COLO829 (cell line): ENCODE measurements around the gene ENO3.
"Not testable (repeated sequence)": the region's sequence is repeated elsewhere in the genome, so short reads cannot be mapped to it uniquely, and the experiment has no call there.

ENCODE experiments used
- DNase-seq: peaks from one replicate; pipeline ENCODE4 v3.0.0; 2012; ENCODE audit warnings: low spot score

Gene ENO3

DNA sequence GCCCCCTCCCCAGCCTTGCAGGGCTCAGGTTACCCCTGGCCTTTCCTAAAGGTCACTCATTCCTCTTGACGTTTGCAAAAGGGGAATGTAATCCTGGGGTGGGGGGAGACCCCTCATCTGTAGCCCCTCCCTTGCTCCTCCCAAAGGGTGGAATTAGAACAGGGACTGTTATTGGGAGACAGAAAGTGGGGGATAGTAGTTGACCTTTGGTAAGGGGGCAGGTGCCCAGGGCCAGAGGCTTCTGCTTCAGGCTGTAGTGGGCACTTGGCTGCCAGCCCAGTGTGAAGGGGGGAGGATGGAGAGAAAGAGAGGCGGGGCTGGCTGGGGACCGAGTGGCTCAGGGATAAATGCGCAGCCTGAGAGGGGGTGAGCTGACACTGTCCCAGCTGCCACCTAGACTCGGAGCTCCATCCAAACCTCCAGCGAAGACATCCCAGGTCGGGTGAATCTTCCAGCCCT, at the start of gene ENO3:
Gene ENO3 (plus strand): TSS at position 374 of the 459 bp plus-strand sequence. CDS start 711 bp downstream, outside the sequence.
- DNase-seq: no peak

DNA sequence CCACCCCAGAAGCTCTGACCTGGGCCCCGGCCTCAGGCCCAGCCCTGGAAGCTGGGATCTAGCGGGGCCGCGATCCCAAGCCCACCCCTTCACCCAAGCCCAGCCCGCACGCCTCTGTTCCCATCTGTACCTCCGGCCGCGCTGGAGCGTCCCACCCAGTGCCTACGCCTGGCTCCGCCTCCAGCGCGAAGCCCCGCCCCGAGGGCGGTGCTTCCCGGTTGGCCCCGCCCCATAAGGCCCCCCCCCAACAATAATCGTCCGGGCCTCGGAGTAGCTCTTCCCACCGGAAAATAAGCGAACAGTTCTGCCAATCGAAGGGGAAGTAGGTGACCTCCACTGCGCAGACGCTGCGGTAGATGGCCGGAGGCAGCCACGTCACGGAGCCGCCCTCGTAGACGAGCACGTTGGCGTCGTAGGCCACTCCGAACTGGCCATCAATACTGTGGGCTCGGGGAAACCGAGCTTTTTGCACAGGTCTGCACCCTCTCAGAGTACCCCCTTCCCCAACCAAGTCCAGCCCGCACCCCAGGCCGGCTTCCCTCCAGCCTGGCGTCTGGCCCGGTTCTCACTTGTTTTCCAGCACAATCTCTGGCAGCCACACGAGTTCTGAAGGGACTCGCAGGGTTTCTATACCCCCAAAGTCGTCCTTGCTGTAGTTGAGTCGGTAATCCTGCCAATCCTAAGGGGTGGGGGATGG, 49.1 kb upstream of the ENO3 start:
- DNase-seq: peak; percentile 53

DNA sequence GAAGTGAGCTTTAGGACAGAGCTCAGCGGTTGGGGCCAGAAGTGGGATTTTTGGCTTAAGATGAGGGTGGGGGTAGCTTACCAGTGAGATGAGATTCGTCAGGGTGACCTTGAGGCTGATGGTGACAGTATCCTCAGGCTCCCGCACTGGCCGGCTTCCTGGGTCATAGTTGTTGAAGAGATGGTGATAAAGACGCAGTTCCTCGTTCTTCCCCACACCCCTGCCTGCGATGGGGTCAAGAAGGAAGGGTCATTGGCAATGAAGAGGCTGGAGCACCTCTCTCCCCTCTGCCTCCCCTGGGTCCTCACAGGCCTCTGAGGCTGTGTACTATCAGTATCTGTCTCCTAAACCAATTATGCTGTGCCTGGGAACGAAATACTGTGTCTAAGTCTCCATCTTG, 48.4 kb upstream of the ENO3 start:
- DNase-seq: no peak

DNA sequence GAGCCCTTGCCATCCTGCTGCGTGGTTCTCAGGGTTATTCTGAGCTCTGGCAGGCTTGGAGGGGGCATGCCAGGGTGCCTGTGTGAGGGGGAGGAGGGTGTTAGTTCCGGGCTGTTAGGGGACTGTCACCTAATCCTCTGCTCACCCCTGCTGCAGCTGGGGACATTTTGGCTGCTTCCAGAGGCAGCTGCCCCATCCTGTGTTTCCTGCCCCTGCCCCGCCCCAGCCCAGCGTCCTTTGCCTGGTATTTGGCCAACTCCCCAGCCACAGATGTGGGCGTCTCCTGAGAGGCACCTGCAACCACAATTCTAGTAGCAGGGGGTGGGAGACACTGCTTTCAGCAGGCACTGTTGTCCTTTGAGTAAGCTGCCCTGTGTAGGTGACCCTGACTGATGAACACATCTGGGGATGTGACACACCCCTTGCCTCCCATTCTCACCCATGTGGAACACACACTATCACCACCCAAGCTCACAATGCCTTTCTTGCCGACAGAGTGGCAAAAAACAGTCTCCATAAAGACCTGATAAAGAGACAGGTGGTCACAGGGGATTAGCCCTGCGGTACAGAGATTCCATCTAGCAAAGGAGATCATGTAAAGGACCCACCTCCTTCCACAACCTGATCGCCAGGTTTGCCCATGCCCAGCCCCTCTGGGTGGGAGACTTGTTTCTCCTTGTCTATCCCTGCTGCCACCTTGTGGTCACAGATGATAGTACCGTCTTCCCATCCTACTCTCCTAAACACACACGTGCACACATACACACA, 47.7 kb upstream of the ENO3 start, which contains the start of gene CHRNE:
Gene CHRNE (minus strand): TSS at position 48 of the 768 bp plus-strand sequence. CDS start 35 bp downstream, at position 13.
- DNase-seq: peak; percentile 43

DNA sequence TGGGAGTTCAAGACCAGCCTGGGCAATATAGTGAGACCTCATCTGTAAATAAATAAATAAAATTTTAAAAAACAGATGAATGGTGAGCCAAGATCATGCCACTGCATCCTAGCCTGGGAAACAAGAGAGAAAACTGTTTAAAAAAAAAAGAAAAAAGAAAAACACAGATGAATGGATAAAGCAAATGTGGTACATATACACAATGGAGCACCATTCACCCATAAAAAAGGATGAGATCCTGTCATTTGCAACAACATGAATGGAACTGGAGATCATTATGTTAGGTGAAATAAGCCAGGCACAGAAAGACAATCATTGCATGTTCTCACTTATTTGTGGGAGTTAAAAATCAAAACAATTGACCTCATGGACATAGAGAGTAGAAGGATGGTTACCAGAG, 44.3 kb upstream of the ENO3 start:
- DNase-seq: not testable (repeated sequence)

DNA sequence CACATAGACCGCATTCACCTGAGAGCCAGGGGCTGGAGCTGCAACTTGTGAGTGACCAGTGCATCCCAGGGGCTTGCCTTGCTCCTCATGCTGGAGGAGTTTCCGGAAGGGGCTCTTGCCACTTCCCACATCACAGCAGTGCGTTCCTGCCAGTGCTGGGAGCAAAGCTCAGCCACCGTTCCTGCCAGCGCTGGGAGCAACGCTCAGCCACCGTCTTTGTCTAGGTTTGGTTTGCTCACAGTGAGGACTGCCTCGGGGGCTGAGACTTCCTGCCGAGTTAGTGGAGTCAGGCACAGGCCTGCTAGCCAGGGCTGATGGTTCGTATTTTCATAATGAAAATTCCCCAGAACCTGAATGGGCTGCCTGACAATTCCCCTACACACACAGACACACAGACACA, 42.6 kb upstream of the ENO3 start:
- DNase-seq: peak; percentile 18

DNA sequence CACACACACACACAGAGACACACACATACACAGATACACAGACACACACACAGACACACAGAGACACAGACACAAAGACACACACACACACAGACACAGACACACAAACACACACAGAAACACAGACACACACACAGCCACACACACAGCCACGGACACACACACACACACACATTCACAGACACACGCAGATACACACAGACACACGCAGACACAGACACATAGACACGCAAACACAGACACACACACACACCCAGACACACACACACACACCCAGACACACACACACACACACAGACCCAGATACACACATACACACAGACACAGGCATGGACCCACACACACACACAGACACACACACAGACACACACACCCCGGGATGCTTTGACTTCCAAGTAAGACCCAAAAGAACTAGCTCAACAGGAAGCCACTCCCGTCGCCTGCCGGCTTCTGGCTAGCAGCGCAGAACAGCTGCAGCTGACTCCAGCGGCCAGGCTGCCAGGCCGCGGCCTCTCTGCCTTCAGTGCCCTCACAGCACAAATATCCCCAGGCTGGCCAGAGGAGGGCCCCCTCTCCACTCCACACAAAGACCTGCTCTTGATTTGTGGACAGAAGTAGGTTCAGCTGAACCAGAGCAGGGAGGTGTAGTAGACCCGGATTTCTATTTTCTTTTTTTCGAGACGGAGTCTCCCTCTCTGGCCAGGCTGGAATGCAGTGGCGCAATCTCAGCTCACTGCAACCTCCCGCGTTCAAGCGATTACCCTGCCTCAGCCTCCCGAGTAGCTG, 42.0 kb upstream of the ENO3 start:
- DNase-seq: peak; percentile 84

DNA sequence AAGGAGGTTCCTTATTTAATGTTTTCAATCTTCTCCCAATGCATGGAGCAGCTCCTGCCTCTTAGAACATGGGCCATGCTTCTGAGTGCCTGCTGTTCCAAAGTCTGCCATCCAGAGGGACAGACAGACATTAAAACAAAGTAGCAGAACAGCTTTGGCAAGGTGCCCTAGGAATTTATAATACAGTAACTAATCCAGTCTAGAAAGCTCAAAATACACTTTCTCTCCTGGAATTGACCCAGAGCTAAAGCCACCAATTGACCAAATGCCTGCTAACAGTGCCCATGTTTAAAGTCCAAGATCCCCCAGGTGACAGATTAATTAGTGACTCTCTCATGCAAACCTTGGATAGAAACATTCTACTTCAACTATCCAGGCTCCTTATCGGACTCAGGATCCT, 36.9 kb upstream of the ENO3 start:
- DNase-seq: no peak

DNA sequence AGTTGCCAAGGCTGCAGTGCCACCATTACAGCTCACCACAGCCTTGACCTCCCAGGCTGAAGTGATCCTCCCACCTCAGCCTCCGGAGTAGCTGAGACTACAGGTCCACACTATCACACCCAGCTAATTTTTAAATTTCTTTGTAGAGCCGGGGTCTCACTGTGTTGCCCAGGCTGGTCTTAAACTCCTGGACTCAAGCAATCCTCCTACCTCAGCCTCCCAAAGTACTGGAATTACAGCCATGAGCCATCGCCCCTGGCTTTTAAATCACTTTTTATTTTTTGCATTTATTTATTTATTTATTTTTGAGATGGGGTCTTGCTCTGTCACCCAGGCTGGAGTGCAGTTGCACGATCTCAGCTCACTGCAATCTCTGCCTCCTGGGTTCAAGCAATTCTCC, 36.4 kb upstream of the ENO3 start:
- DNase-seq: not testable (repeated sequence)

DNA sequence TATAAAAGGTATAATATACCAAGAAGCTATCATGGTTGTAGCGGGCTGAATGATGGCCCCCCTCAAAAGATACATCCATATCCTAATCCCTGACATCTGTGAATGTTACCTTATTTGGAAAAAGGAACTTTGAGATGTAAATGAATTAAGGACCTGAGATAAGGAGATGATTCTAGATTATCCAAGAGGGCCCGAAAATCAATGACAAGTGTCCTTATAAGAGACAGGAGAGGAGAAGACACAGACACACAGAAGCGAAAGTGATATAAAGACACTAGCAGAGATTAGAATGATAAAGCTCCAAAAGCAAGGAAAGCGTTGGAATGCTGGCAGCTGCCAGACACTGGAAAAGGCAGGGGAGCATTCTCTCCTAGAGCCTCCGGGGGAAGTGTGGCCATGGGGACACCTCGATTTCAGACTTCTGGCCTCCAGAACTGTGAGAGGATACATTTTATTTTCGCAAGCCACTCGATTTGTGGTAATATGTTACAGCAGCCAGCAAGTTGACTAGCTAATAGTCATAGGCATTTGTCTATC, 31.3 kb upstream of the ENO3 start:
- DNase-seq: no peak

DNA sequence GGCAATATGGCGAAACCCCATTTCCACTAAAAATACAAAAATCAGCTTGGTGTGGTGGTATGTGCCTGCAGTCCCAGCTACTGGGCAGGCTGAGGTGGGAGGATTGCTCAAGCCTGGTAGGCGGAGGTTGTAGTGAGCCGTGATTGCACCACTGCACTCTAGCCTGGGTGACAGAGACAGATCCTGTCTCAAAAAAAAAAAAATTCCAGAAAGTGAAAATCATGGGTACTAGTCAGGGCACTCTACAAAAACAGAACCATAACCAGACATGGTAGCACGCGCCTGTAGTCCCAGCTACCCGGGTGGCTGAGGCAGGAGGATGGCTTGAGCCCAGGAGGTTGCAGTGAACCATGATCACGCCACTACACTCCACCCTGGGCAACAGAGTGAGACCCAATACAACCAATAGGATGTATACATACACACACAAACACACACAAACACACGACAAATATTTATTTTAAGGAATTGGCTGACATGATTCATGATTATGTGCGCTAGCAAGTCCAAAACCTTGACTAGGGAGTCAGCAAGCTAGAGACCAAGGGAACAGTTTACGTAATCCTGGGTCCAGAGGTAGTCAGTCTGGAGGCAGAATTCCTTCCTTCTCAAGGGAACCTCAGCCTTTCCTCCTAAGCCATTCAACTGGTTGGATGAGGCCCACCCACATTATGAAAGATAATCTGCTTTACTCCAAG, 30.4 kb upstream of the ENO3 start:
- DNase-seq: no peak

DNA sequence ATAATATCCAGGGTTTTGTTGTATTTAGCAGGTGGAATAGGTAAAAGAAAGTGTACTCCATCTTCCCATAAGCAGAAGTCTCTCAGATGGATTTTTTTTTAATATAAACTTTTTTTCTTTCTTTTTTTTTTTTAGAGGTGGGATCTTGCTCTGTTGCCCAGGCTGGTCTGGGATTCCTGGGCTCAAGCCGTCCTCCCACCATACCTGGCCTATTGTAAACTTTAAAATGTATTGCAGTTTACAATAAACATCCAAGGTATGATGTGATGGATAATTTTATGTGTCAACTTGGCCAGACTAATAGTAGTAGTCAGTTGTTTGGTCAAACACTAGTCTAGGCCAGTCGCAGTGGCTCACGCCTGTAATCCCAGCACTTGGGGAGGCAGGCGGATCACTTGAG, 29.6 kb upstream of the ENO3 start:
- no peak for DNase-seq

DNA sequence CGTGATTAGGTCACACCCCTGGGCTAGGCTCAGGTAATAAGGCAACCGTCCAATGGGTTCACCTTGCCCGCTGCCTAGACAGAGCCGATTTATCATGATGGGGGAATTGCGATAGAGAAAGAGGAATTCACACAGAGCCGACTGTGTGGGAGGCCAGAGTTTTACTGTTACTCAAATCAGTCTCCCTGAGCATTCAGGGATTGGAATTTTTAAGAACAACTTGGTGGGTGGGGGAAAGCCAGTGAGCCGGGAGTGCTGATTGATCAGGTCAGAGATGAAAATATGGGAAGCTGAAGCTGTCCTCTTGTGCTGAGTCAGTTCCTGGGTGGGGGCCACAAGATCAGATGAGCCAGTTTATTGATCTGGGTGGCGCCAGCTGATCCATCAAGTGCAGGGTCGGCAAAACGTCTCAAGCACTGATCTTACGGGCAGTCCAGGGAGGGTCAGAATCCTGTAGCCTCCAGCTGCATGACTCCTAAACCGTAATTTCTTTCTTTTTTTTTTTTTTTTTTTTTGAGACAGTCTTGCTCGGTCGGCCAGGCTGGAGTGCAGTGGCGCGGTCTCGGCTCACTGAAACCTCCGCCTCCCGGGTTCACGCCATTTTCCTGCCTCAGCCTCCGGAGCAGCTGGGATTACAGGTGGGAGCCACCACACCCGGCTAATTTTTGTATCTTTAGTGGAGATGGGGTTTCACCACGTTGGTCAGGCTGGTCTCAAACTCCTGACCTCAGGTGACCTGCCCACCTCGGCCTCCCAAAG, 24.2 kb upstream of the ENO3 start:
- DNase-seq: not testable (repeated sequence)

DNA sequence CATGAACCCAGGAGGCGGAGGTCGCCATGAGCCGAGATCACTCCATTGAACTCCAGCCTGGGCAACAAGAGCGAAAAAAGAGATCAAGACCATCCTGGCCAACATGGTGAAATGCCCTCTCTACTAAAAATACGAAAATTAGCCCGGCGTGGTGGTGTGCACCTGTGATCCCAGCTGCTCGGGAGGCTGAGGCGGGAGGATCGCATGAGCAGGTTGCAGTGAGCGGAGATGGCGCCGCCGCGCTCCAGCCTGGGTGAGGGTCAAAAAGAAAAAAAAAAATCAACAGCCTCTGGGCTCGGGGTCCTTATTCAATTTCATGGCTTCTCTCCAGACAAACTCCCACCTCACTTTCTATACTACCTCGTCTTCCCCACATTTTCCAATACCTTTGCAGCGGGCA, 22.0 kb upstream of the ENO3 start:
- DNase-seq: no peak

DNA sequence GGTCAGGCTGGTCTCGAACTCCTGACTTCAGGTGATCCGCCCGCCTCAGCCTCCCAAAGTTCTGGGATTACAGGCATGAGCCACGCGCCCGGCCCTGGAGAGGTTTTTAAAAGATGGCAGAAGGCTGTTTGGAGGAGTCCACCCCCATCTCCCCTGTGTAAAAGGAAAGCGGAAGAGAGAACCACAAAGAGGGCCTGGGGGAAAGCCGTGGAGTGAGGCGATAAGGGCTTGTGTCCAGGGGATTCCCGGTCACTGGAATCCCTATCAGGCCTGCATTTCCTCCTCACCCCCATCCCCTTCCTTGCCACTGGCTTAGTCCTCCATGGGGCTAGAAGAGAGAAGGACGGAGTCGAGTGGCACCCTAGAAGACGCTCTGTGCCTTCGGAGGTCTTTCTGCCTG, 19.0 kb upstream of the ENO3 start, which contains the start of gene GP1BA:
Gene GP1BA (plus strand): TSS at position 315 of the 400 bp plus-strand sequence. CDS start 328 bp downstream, outside the sequence.
- no peak for DNase-seq

DNA sequence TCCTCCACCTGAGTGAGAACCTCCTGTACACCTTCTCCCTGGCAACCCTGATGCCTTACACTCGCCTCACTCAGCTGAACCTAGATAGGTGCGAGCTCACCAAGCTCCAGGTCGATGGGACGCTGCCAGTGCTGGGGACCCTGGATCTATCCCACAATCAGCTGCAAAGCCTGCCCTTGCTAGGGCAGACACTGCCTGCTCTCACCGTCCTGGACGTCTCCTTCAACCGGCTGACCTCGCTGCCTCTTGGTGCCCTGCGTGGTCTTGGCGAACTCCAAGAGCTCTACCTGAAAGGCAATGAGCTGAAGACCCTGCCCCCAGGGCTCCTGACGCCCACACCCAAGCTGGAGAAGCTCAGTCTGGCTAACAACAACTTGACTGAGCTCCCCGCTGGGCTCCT, 18.2 kb upstream of the ENO3 start:
- DNase-seq: no peak

DNA sequence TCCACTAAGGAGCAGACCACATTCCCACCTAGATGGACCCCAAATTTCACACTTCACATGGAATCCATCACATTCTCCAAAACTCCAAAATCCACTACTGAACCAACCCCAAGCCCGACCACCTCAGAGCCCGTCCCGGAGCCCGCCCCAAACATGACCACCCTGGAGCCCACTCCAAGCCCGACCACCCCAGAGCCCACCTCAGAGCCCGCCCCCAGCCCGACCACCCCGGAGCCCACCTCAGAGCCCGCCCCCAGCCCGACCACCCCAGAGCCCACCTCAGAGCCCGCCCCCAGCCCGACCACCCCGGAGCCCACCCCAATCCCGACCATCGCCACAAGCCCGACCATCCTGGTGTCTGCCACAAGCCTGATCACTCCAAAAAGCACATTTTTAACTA, 17.3 kb upstream of the ENO3 start:
- no peak for DNase-seq

DNA sequence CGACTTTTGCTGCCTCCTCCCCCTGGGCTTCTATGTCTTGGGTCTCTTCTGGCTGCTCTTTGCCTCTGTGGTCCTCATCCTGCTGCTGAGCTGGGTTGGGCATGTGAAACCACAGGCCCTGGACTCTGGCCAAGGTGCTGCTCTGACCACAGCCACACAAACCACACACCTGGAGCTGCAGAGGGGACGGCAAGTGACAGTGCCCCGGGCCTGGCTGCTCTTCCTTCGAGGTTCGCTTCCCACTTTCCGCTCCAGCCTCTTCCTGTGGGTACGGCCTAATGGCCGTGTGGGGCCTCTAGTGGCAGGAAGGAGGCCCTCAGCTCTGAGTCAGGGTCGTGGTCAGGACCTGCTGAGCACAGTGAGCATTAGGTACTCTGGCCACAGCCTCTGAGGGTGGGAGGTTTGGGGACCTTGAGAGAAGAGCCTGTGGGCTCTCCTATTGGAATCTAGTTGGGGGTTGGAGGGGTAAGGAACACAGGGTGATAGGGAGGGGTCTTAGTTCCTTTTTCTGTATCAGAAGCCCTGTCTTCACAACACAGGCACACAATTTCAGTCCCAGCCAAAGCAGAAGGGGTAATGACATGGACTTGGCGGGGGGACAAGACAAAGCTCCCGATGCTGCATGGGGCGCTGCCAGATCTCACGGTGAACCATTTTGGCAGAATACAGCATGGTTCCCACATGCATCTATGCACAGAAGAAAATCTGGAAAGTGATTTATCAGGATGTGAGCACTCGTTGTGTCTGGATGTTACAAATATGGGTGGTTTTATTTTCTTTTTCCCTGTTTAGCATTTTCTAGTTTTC, 16.5 kb upstream of the ENO3 start:
- no peak for DNase-seq

DNA sequence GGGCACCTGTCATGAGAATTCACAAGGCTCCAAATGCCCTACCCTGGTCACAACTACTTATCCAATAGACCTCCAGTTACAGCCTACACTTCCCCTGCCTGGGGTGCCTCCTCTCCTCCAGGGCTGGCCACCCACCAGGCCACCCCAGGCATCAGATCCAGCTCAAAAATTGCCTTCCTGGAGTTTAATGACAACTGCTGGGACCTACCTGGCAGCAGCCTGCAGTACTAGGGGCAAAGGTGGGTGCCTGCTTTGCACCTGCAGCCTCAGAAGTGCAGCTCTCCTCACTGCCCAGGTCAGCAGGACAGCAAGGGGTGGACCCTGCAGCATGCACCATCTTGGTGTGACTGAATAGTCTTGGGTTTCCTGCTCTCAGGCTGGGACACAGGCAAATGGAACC, 15.3 kb upstream of the ENO3 start:
- no peak for DNase-seq

DNA sequence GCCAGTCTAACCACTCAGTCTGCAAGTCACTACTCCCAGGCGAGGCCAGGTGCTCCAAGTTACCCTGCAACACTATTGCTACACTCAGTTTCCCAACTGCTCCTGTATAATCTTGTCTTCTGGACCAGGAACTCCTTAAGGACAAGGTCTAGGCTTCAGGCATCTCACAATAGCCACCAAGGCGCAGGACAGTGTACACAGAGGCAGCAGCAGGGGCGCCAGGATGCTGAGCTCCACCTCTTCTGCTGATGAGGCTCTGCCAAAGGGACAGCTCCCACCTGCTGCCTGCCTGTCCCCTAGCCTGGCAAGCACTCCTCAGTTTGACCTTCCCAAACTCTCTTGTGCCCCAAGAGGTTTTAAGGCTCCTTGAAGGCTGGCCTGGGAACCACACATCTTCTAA, 14.5 kb upstream of the ENO3 start:
- DNase-seq: no peak
